ENCODE results near the gene NECTIN4. TPM values are rescaled to one million over a fixed set of nuclear protein-coding genes. Genes with fewer than 3 reads are reported as not detected.

Gene NECTIN4
- total and polyA plus RNA-seq, 10 of the 15 experiments (the other 5 are each of a cell fraction or from before 2014, with no cell fraction given): 2.8 to 8.7 (median 3.7) TPM

GRCh38 chr1:161077426-161077825, 11.9 kb downstream of the NECTIN4 start:
- ATAC-seq (no peak), DNase-seq (ENCODE audit: low read depth, low spot score) (no peak), FAIRE-seq (no peak)
- ChIA-PET RAD21 (ENCODE audit: unreplicated experiment) (no interaction called here), POLR2A (no interaction called here), SMC1A (ENCODE audit: uncharacterized antibody, unreplicated experiment) (no interaction called here), CTCF (interaction anchor here (1.0 kb wide), 1 partner anchor 80 kb away, joined by 3 read pairs; no protein-coding TSS in a partner anchor)
- H3K4me1 ChIP-seq (ENCODE audit: control insufficient read depth, insufficient read depth, low read length): no peaks in the 10 kb centered on the region; the same call in 1 of the 2 replicates
- no peak overlapping the region for H3K27ac ChIP-seq (ENCODE audit: control insufficient read depth, insufficient read depth)
- no peak overlapping the region for H3K9ac ChIP-seq (ENCODE audit: control insufficient read depth, insufficient read depth, low read length)
- BruUV-seq (replicated peaks): no TSS peak
- intact Hi-C loops (cut with micrococcal nuclease; ENCODE audit: unreplicated experiment): no loop called here
- H3K9me3 ChIP-seq (replicated peaks; ENCODE audit: control insufficient read depth, insufficient read depth, low read length): no peaks in the 10 kb centered on the region
- in situ Hi-C loops (cut with MboI): no loop called here
- no peak overlapping the region for H3K4me3 ChIP-seq
- H3K36me3 ChIP-seq (ENCODE audit: control insufficient read depth in 2 of 2, insufficient read depth in 2 of 2, low read length in 1 of 2): no peaks in the 10 kb centered on the region
- no peak overlapping the region for H2AFZ ChIP-seq (ENCODE audit: control insufficient read depth, low read depth, low read length)
- H3K27me3 ChIP-seq (replicated peaks in 1 of 2; ENCODE audit: control insufficient read depth in 2 of 2, insufficient read depth in 2 of 2, low read length in 1 of 2): no peaks in the 10 kb centered on the region
- no peaks in the 10 kb centered on the region for H3K79me2 ChIP-seq (ENCODE audit: control insufficient read depth, insufficient read depth, low read length)
- 54% methylated on average over 9 of the region's 9 CpGs for WGBS (ENCODE audit: insufficient coverage, insufficient replicate concordance, low lambda C conversion rate, missing lambda C conversion rate)
- H4K20me1 ChIP-seq (ENCODE audit: control insufficient read depth, insufficient read depth): no peaks in the 10 kb centered on the region
- no peak overlapping the region for H3K4me2 ChIP-seq (ENCODE audit: control insufficient read depth, insufficient read depth)
- TF ChIP-seq USF1 (IDR thresholded peaks at IDR 0.05; ENCODE audit: borderline replicate concordance, extremely low read length, insufficient read depth, low read depth, low read length): no peak
- no peak for TF ChIP-seq HSF1 (IDR thresholded peaks at IDR 0.05; ENCODE audit: low read depth, low read length)
- no peak for TF ChIP-seq RELA (IDR thresholded peaks at IDR 0.05; ENCODE audit: borderline replicate concordance, partially characterized antibody)
- TF ChIP-seq E4F1 (IDR thresholded peaks at IDR 0.05; ENCODE audit: borderline replicate concordance, partially characterized antibody): no peak
- no peak for TF ChIP-seq PAX5 (IDR thresholded peaks at IDR 0.05; ENCODE audit: borderline replicate concordance, low read depth, low read length)
- no peak for TF ChIP-seq ETV6 (conservative IDR thresholded peaks at IDR 0.05 in 1 of 2, IDR thresholded peaks at IDR 0.05 in 1 of 2; ENCODE audit: borderline replicate concordance in 1 of 2, low read depth in 1 of 2)
- TF ChIP-seq NR2C2 (IDR thresholded peaks at IDR 0.05; ENCODE audit: borderline replicate concordance, control insufficient read depth, insufficient read length, low read depth): no peak
- TF ChIP-seq BCLAF1 (IDR thresholded peaks at IDR 0.05): no peak
- TF ChIP-seq MEF2A (IDR thresholded peaks at IDR 0.05; ENCODE audit: insufficient read depth, low read depth, low read length): no peak
- no peak for TF ChIP-seq ZNF687 (IDR thresholded peaks at IDR 0.05)
- TF ChIP-seq GATAD2B (conservative IDR thresholded peaks at IDR 0.05; ENCODE audit: low read depth): no peak

All from GM12878 (cell line).